Endothelial cell (in vitro differentiated cells): ENCODE data around the gene CTDSPL. TPM values are rescaled to one million over a fixed set of nuclear protein-coding genes. Genes with fewer than 3 reads are reported as not detected.
"Not testable (repeated sequence)": the region's sequence is repeated elsewhere in the genome, so short reads cannot be mapped to it uniquely, and the experiment has no call there.

Experiments used
- DNase-seq: peaks from one replicate; pipeline ENCODE4 v3.0.0; 2021; ENCODE audit warnings: low spot score
- H3K27ac Mint-ChIP-seq: one replicate; pipeline ENCODE4 v1.8.0; 2021; ENCODE audit warnings: mixed read lengths, inconsistent platforms; ENCODE audit not compliant: unreplicated experiment
- H3K27me3 Mint-ChIP-seq: one replicate; pipeline ENCODE4 v1.8.0; 2021; ENCODE audit warnings: mild to moderate bottlenecking, moderate library complexity, mixed read lengths, inconsistent platforms; ENCODE audit not compliant: unreplicated experiment
- H3K36me3 Mint-ChIP-seq: one replicate; pipeline ENCODE4 v1.8.0; 2021; ENCODE audit warnings: mild to moderate bottlenecking, low read depth, mixed read lengths, inconsistent platforms; ENCODE audit not compliant: unreplicated experiment
- H3K4me1 Mint-ChIP-seq: one replicate; pipeline ENCODE4 v1.8.0; 2021; ENCODE audit warnings: mild to moderate bottlenecking, mixed read lengths, inconsistent platforms; ENCODE audit not compliant: unreplicated experiment
- H3K4me3 Mint-ChIP-seq: one replicate; pipeline ENCODE4 v1.8.0; 2021; ENCODE audit warnings: mild to moderate bottlenecking, mixed read lengths, inconsistent platforms; ENCODE audit not compliant: unreplicated experiment
- H3K9me3 Mint-ChIP-seq: one replicate; pipeline ENCODE4 v1.8.0; 2021; ENCODE audit warnings: mixed read lengths, inconsistent platforms; ENCODE audit not compliant: unreplicated experiment
- CTCF ChIP-seq: fragments of 200-600 bp; sonication (generic); IDR thresholded peaks from one replicate; pipeline ENCODE4 v1.5.0; 2021; ENCODE audit warnings: antibody characterized with exemption; ENCODE audit not compliant: unreplicated experiment
- total RNA-seq: library from RNA; stranded (reverse); fragmentation: NEBNext Ultra II Directional; extraction: Animal tissue kit (Norgen Biotek cat#: 25700); gene quantifications from one replicate; pipeline ENCODE4 v1.2.1, GENCODE V29; 2021; ENCODE audit not compliant: unreplicated experiment

CTDSPL gene
- total RNA-seq, 1 donor from 2014 or later, result 71.4 TPM

- peak overlapping the region; percentile 88 for H3K27ac Mint-ChIP-seq
- peaks cover 39% of the 10 kb centered on the region for H3K36me3 Mint-ChIP-seq
- DNase-seq, result no peak
- H3K4me3 Mint-ChIP-seq, result peak overlapping the region; percentile 26
- no peaks in the 10 kb centered on the region for H3K9me3 Mint-ChIP-seq
- peaks cover 53% of the 10 kb centered on the region for H3K4me1 Mint-ChIP-seq
- H3K27me3 Mint-ChIP-seq, result peaks cover 2% of the 10 kb centered on the region
- no peak for TF ChIP-seq CTCF
Observed at GRCh38 chr3:37968199-37968598, 106.5 kb downstream of the CTDSPL start.

- H3K9me3 Mint-ChIP-seq, result no peaks in the 10 kb centered on the region
- H3K4me3 Mint-ChIP-seq, result peak overlapping the region; percentile 26
- TF ChIP-seq CTCF, result no peak
- DNase-seq, result no peak
- peak overlapping the region; percentile 88 for H3K27ac Mint-ChIP-seq
- peaks cover 2% of the 10 kb centered on the region for H3K27me3 Mint-ChIP-seq
- peaks cover 56% of the 10 kb centered on the region for H3K4me1 Mint-ChIP-seq
- peaks cover 43% of the 10 kb centered on the region for H3K36me3 Mint-ChIP-seq
Observed at GRCh38 chr3:37968813-37969595, 107.3 kb downstream of the CTDSPL start.

GRCh38 chr3:37969596-37970100 is 108.0 kb downstream of the CTDSPL start:
- Mint-ChIP-seq H3K36me3 (peaks cover 43% of the 10 kb centered on the region), H3K27ac (peak overlapping the region; percentile 85), H3K4me1 (peaks cover 58% of the 10 kb centered on the region), H3K27me3 (peaks cover 6% of the 10 kb centered on the region), H3K9me3 (no peaks in the 10 kb centered on the region), H3K4me3 (peak overlapping the region; percentile 34)
- TF ChIP-seq CTCF, result no peak
- DNase-seq, result no peak

GRCh38 chr3:37970802-37971201 is 109.1 kb downstream of the CTDSPL start:
- no peak for DNase-seq
- Mint-ChIP-seq H3K4me3 (no peak overlapping the region), H3K27me3 (peaks cover 8% of the 10 kb centered on the region), H3K27ac (no peak overlapping the region), H3K36me3 (peaks cover 43% of the 10 kb centered on the region), H3K4me1 (peaks cover 60% of the 10 kb centered on the region), H3K9me3 (no peaks in the 10 kb centered on the region)
- TF ChIP-seq CTCF, result no peak

GRCh38 chr3:37971467-37971866 is 109.8 kb downstream of the CTDSPL start:
- peaks cover 38% of the 10 kb centered on the region for H3K36me3 Mint-ChIP-seq
- no peak for TF ChIP-seq CTCF
- H3K27me3 Mint-ChIP-seq, result peaks cover 8% of the 10 kb centered on the region
- H3K9me3 Mint-ChIP-seq, result no peaks in the 10 kb centered on the region
- peaks cover 58% of the 10 kb centered on the region for H3K4me1 Mint-ChIP-seq
- H3K27ac Mint-ChIP-seq, result no peak overlapping the region
- no peak for DNase-seq
- H3K4me3 Mint-ChIP-seq, result no peak overlapping the region

- H3K36me3 Mint-ChIP-seq, result peaks cover 34% of the 10 kb centered on the region
- H3K27ac Mint-ChIP-seq, DNase-seq, H3K9me3 Mint-ChIP-seq, H3K4me3 Mint-ChIP-seq, H3K27me3 Mint-ChIP-seq: not testable (repeated sequence)
- H3K4me1 Mint-ChIP-seq, result peaks cover 58% of the 10 kb centered on the region
Observed at GRCh38 chr3:37972056-37972455, 110.4 kb downstream of the CTDSPL start.
